HG02981 (cell line): ENCODE measurements around the gene TTLL8.

Experiments used
- ATAC-seq: cut with Tn5 transposase; IDR thresholded peaks from one replicate; pipeline ENCODE4 v1.9.1; 2021; ENCODE audit warnings: mild to moderate bottlenecking, moderate library complexity; ENCODE audit not compliant: unreplicated experiment

TTLL8 gene

DNA sequence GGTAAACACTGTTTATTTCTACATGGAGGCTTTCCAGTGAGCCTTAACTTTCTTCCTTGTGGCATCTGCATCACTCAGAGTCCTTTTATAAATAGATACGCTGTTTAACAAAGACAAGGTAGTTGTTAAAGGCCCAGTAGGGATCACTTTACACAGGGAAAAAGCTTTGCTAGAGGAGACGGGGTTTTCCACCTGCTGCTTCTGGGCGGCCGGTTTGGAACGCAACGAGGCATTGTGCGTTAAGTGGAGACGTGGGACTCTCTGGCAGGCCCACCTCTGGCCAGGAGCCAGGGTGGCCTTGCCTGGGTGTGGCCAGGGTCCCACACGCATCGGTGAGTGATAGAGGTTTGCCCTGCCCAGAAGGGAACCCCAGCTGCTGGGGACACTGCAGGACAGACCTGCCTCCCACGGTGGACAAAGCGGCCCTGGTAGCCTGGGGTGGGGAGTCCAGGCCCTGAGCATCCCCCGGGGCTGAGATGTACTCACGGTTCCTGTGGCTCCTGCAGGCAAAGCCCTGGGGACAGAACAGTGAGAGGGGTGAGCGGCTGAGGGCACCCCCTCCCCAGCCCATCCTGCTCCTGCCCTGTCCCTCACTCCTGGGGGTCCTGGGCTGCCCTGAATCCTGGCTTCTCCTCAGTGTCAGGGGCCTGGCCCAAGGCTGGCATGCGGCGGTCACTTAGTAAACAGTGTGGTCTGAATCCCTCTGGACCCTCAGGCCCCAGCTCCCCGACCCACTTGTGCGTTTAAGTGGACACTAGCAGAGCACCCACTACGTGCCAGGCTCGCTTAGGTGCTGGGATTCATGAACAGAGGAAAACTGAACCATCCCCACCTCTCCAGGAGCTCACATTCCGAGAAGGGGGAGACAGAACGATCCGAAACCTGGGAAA lies 49.7 kb downstream of the TTLL8 start:
- no peak for ATAC-seq

GRCh38 chr22:50007057-50007511 lies 51.0 kb downstream of the TTLL8 start:
- ATAC-seq: no peak

GRCh38 chr22:50004918-50005317 lies 53.2 kb downstream of the TTLL8 start:
- ATAC-seq: no peak

DNA sequence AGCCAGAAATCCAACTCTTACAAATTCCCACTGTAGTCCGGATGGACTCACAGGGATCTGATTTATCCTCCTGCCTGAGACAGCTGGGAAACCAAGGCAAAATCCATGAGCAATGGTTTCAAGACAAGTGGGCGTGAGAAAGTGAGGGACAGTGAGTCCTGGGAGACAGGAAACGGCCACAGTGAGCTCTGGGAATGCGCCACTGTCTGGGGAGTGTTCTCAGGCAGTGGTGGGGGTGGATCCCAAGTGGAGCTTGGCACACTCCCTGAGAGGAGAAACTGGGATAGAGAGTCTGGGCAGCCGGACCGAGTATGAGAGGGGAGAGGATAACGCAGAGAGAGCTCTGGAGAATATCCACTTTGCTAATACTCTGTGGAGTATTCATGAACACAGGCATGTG lies 55.3 kb downstream of the TTLL8 start:
- ATAC-seq: no peak

DNA sequence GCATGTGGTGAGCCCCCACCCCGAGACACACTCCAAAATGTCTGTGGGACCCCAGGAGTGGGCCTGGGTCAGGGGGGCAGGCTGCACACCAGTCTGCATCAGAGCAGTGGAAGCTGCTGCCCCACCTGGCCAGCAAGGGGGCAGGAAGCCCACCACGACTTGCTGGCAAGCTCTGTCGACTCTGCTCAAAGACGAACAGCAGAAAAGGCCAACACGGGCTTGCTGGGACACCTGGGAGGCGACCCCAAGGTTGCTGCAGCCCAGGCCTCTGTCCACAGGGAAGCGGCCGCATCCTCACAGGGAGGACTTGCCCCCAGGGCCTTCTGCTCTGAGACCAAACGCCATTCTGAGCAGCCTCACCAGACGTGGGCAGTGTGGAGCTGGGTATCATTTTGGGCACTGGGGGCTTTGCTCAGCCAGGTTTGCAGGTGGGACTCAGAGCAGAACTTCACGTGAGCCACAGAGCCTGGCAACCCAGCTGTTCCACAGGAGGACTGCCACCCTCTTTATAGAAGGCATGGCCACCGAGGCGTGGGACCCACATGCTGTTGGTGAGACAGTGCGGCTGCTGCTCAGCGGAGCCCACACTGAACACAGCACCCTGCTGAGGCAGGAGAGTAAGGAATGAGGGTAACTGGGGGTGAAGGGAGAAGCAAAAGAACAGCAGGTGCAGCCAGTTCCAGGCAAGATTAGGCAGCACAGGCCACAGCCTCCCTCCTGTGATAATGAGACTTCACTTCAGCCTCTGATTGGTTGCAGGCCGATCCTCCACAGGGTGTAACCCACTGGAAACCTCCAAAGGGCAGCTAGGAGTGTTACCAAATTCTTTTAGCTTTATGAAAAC lies 56.5 kb downstream of the TTLL8 start:
- ATAC-seq: no peak

DNA sequence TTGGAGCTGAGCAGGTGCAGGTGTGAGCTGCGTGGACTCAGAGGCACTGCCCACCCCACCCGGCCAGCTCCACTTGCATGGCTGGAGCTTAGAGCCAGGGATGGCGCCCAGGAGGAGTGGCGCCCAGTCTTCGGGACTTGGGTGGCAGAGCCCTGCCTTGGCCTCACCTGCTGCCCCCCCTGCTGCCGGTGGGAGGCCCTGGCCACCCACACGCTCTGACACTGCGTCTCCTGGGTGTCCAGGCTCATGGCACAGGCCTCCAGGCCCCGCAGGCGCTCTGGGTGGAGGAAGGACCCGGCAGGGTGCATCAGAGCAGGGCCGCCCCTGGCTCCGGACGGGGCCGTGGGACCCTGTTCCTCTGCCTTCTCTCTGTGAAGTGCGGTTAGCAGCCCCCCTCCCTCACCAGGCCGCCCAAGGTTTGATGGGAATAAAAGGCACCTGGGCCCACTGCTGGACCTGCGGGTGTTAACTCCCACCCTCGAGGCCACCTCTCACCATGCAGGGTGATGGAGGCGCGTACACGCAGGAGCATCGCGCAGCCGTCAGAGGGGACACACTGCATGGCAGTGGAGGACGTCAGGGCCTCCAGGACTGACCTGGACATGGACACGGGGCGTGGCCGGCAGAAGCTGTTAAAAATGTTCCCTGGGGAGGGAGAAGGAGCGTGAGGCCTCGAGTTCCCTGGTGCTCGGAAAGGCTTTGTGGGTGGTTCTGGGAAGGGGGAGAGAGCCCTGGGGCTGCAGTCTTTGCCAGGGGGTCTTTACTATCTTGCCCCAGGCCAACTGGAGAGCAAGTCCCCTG lies 57.3 kb downstream of the TTLL8 start:
- no peak for ATAC-seq

GRCh38 chr22:49999946-50000586 lies 58.0 kb downstream of the TTLL8 start:
- no peak for ATAC-seq

GRCh38 chr22:49999063-49999945 lies 58.8 kb downstream of the TTLL8 start:
- no peak for ATAC-seq

GRCh38 chr22:49998718-49999062 lies 59.4 kb downstream of the TTLL8 start:
- ATAC-seq: no peak

GRCh38 chr22:49997932-49998717 lies 60.0 kb downstream of the TTLL8 start:
- ATAC-seq: no peak

DNA sequence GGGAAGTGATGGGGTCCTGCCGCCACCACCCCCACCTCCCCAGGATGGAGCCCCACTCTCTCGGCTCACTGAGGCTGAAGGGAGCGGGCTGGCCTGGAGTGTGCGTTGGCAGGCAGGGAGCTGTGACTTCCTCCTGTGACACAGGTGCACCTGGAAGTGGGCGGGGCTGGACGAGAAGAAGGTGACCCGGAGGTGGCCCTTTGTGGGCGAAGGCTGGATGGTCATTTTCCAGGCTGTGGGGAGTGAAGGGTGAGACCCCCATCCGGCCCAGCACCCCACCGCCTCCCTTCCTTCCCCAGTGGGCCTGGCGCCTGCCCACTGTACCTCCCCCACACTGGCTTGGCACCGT lies 60.9 kb downstream of the TTLL8 start:
- ATAC-seq: no peak

DNA sequence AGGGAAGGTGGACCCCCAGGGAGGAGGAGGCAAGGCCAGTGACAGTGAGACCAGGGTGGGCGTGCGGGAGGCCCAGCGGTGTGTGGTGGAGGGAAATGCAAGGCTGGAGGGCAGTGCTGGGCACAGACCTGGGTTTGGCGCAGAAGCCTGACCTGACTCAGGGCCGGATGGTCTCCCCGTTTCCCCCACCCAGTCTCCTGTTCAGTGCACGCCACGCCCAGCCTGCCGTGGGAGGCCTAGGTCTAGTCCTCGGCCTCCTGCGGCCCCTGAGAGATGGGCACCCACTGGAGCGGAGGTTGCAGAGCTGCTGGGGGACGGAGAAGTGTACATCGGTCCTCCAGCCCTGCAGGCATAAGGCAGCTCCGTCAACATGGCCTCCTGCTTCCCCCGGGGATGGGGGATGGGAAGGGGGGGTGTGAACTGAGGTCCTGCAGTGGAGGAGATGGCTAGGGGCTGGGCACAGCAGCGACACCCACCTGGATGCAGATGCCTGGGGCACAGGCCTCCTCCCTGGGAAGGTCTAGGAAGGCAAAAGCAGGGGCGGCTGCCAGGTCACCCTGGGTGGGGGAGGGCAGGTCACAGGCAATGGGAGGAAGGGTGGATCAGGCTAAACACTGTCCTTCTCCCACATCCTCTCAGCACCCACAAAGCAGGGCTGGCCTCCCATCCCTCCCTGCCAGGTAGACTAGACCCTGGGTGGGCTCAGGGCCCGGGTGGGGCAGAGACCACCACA lies 61.4 kb downstream of the TTLL8 start:
- ATAC-seq: no peak

DNA sequence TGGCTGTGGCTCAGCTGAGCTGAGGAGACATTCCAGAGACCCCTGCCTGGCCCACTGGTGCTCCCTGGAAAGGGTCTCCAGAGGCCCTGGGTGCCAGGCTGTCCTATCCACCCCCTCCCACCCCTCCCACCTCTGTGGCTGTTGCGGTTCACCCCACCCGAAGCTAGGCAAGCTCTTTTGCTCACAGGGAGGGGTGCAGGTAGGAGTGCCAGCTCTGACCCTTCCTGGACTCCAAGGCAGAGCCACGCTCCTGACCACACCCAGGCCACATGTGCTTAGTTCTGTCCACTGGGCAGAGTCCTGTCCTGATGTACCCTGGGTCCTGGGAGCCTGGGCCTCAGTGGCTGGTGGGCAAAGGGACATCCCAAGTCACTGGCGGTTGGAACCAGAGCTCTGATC lies 62.0 kb downstream of the TTLL8 start:
- no peak for ATAC-seq

DNA sequence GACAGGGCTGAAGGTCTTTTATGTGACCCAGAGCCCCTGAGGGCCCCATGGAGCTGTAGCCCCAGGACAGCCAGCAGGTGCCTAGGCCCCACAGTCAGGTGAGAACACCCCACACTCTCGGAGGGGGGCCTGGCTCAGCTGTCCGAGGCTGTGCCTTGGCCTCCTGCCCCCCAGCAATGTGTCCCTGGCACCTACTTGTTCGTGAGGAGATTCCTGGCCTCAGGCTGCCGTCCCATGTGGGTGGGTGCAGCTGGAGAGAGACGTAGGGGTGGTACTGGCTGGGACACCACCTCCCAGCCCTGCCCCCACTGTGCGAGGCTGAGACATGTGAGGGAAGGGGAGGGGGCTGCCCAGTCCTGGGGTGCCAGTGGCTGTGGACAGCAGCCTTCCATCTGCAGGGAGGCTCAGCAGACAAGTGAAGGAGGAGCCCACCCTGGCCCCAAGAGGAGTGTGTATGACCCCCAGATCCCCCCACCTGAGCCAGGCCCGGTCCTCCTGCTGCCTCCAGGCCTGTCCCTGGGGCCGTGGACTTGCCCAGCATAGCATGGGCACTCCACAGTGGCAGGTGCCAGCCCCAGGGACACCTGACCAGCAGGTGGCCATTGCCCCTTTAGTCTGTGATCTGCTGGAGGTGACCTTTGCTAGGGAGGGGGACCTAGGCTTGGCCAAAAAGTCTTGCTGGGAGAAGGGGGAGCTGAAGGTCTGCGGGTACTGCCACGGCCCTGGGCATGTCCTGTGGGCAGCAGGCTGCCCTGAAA lies 62.6 kb downstream of the TTLL8 start:
- ATAC-seq: no peak

GRCh38 chr22:49995041-49995360 lies 63.1 kb downstream of the TTLL8 start:
- no peak for ATAC-seq

- ATAC-seq: no peak
Observed at GRCh38 chr22:49994361-49995040, 63.6 kb downstream of the TTLL8 start.

DNA sequence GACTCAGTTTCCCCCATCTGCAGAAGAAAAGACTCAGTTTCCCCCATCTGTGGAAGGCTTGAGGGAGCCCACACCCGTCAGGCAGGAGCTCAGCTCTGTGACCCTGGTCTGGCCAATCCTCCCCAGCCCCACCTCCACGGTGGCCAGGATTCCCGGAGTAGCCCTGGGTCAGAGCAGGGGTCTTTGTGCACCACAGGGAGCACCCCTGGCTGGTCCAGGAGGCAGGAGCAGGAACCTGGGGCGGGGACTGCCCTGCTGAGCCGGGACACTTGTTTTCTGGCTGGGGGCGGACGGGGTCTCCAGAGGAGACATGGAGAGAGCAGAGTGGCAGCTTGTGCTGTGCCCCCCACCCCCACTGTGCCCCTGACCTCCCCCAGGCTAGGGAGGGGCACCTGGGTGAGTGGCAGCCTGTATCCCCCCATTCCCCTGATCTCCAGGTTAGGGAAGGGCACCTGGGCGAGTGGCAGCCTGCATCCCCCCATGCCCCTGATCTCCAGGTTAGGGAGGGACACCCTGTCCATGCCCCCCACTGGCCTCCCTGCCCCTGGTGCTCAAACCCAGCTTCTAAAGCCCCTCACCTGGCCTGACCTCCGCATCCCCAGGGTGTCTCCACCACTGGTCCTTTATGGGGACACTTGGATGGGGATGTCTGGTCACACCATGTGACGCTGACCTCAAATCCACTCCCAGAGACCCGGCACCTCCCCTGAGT lies 64.3 kb downstream of the TTLL8 start:
- no peak for ATAC-seq
